Breast epithelium (tissue), 4 donors: ENCODE data around the gene SRSF1. TPM values are rescaled to one million over a fixed set of nuclear protein-coding genes. Genes with fewer than 3 reads are reported as not detected.

Source experiments
- DNase-seq, 2 donors: peaks; one replicate each; pipeline ENCODE4 v3.0.0-alpha.2; 2019; ENCODE audit warnings: low spot score in 2 of 2
- H3K27ac ChIP-seq, 2 donors: fragments of 200-600 bp; sonication (generic) in 1 of 2; one replicate each; pipeline ENCODE4 v1.5.1; 2016 to 2019; ENCODE audit warnings: mild to moderate bottlenecking in 1 of 2
- H3K27me3 ChIP-seq, 2 donors: fragments of 200-600 bp; sonication (generic) in 1 of 2; one replicate each; pipeline versions ENCODE4 v1.5.1 to v1.6.0; 2017 to 2019; ENCODE audit warnings: control low read depth in 1 of 2, mild to moderate bottlenecking in 1 of 2
- H3K36me3 ChIP-seq: fragments of 200-600 bp; one replicate; pipeline ENCODE4 v1.5.1; 2019
- H3K4me1 ChIP-seq, 2 donors: fragments of 200-600 bp; sonication (generic); one replicate each; pipeline ENCODE4 v1.5.1; 2016 to 2019; ENCODE audit warnings: control low read depth in 1 of 2
- H3K4me3 ChIP-seq, 3 donors: fragments of 200-600 bp; sonication (generic); 1 replicate in 2 of 3; 2 replicates in 1 of 3; pipeline ENCODE4 v1.5.1; 2016 to 2019; ENCODE audit warnings: mild to moderate bottlenecking in 3 of 3, moderate library complexity in 2 of 3
- H3K9me3 ChIP-seq, 2 donors: fragments of 200-600 bp; sonication (generic) in 1 of 2; one replicate each; pipeline ENCODE4 v1.5.1; 2016 to 2019; ENCODE audit warnings: control low read depth in 1 of 2
- CTCF ChIP-seq, 3 donors: fragments of 450-650 bp; IDR thresholded peaks; one replicate each; pipeline ENCODE4 v1.5.1; 2016 to 2017; ENCODE audit warnings: antibody characterized with exemption in 3 of 3, mild to moderate bottlenecking in 3 of 3, moderate library complexity in 3 of 3
- POLR2A ChIP-seq: fragments of 450-650 bp; IDR thresholded peaks from one replicate; pipeline ENCODE4 v1.6.1; 2016; ENCODE audit warnings: antibody characterized with exemption, mild to moderate bottlenecking, moderate library complexity
- POLR2AphosphoS5 ChIP-seq, 3 donors: sonication (generic); formaldehyde crosslinking; IDR thresholded peaks; one replicate each; pipeline ENCODE4 v1.6.1; 2017; ENCODE audit warnings: antibody characterized with exemption in 3 of 3
- intact Hi-C: fragments of 100-400 bp; cut with DNase I; formaldehyde crosslinking; loops from one replicate; pipeline ENCODE4 v1.15.1; 2023; ENCODE audit warnings: low total_unique reads
- total RNA-seq, 3 donors: library from RNA; depleted of rRNA; stranded (reverse); fragments of >200 nt; gene quantifications; one replicate each; pipeline ENCODE4 v1.1.0, GENCODE V29; 2016

Gene SRSF1
- total RNA-seq, 3 donors from 2014 or later: 176 to 202 (median 185) TPM

GRCh38 chr17:58039975-58040374 lies 32.9 kb upstream of the SRSF1 start:
- Histone ChIP-seq H3K9me3 (no peaks in the 10 kb centered on the region), H3K27ac (no peak overlapping the region), H3K4me1 (no peaks in the 10 kb centered on the region), H3K4me3 (no peak overlapping the region), H3K27me3 (no peaks in the 10 kb centered on the region), H3K36me3 (no peaks in the 10 kb centered on the region)
- DNase-seq: no peak
- TF ChIP-seq CTCF (IDR thresholded peaks at IDR 0.05): no peak
- TF ChIP-seq POLR2A: no peak
- no peak for TF ChIP-seq POLR2AphosphoS5 (IDR thresholded peaks at IDR 0.05)
- intact Hi-C loops: no loop called here

- Histone ChIP-seq H3K36me3 (no peaks in the 10 kb centered on the region), H3K27me3 (no peaks in the 10 kb centered on the region), H3K9me3 (no peaks in the 10 kb centered on the region), H3K27ac (no peak overlapping the region), H3K4me3 (no peak overlapping the region), H3K4me1 (no peaks in the 10 kb centered on the region)
- intact Hi-C loops: no loop called here
- TF ChIP-seq CTCF (IDR thresholded peaks at IDR 0.05): no peak
- no peak for TF ChIP-seq POLR2AphosphoS5 (IDR thresholded peaks at IDR 0.05)
- TF ChIP-seq POLR2A: no peak
- DNase-seq: no peak
Measured at GRCh38 chr17:58032691-58033415, 25.8 kb upstream of the SRSF1 start.

GRCh38 chr17:58028578-58028977 lies 21.5 kb upstream of the SRSF1 start:
- no peaks in the 10 kb centered on the region for H3K36me3 ChIP-seq
- TF ChIP-seq POLR2A (no peak), CTCF (IDR thresholded peaks at IDR 0.05) (no peak), POLR2AphosphoS5 (IDR thresholded peaks at IDR 0.05) (no peak)
- no peak overlapping the region for H3K4me3 ChIP-seq
- no peaks in the 10 kb centered on the region for H3K4me1 ChIP-seq
- H3K27ac ChIP-seq: no peak overlapping the region
- no peaks in the 10 kb centered on the region for H3K9me3 ChIP-seq
- intact Hi-C loops: no loop called here
- no peaks in the 10 kb centered on the region for H3K27me3 ChIP-seq
- no peak for DNase-seq

- no peak overlapping the region for H3K27ac ChIP-seq
- H3K4me3 ChIP-seq: no peak overlapping the region
- TF ChIP-seq POLR2AphosphoS5 (IDR thresholded peaks at IDR 0.05) (no peak), POLR2A (no peak), CTCF (IDR thresholded peaks at IDR 0.05) (no peak)
- no peaks in the 10 kb centered on the region for H3K36me3 ChIP-seq
- intact Hi-C loops: no loop called here
- H3K9me3 ChIP-seq: no peaks in the 10 kb centered on the region
- DNase-seq: no peak
- H3K27me3 ChIP-seq: no peaks in the 10 kb centered on the region
- no peaks in the 10 kb centered on the region for H3K4me1 ChIP-seq
Measured at GRCh38 chr17:58020401-58020800, 13.4 kb upstream of the SRSF1 start.

GRCh38 chr17:58019521-58019920 lies 12.5 kb upstream of the SRSF1 start:
- Histone ChIP-seq H3K36me3 (no peaks in the 10 kb centered on the region), H3K27me3 (no peaks in the 10 kb centered on the region), H3K4me1 (no peaks in the 10 kb centered on the region), H3K9me3 (no peaks in the 10 kb centered on the region), H3K27ac (no peak overlapping the region), H3K4me3 (no peak overlapping the region)
- intact Hi-C loops: no loop called here
- TF ChIP-seq POLR2AphosphoS5 (IDR thresholded peaks at IDR 0.05) (no peak), CTCF (IDR thresholded peaks at IDR 0.05) (no peak), POLR2A (no peak)
- DNase-seq: no peak
